ENCODE results near the gene PTPN13. TPM values are rescaled to one million over a fixed set of nuclear protein-coding genes. Genes with fewer than 3 reads are reported as not detected.
A peak's percentile ranks its signal among the peaks of the same experiment; 100 is the strongest.

The PTPN13 gene
- polyA plus RNA-seq, 5 donors, result 74.2 to 150 (median 92.7) TPM

- no peak for DNase-seq
These were observed 6.6 kb upstream of the PTPN13 start for GRCh38 chr4:86587381-86588140.

- DNase-seq, result no peak
These were observed 1.4 kb upstream of the PTPN13 start for GRCh38 chr4:86592553-86593249.

GRCh38 chr4:86594559-86595425, 677 bp downstream of the PTPN13 start:
- DNase-seq, result peak; percentile 54 to 58

GRCh38 chr4:86595426-86595805, 1.3 kb downstream of the PTPN13 start:
- DNase-seq, result peak in 1 of 2 donors; percentile 30

GRCh38 chr4:86596807-86597206, 2.7 kb downstream of the PTPN13 start:
- DNase-seq, result no peak

- DNase-seq, result no peak
These were observed 6.0 kb downstream of the PTPN13 start for GRCh38 chr4:86600007-86600653.

GRCh38 chr4:86603311-86603885, 9.3 kb downstream of the PTPN13 start:
- no peak for DNase-seq

GRCh38 chr4:86606809-86607208, 12.7 kb downstream of the PTPN13 start:
- no peak for DNase-seq

GRCh38 chr4:86608757-86609375, 14.8 kb downstream of the PTPN13 start:
- DNase-seq, result no peak

GRCh38 chr4:86611757-86612156, 17.6 kb downstream of the PTPN13 start:
- no peak for DNase-seq

GRCh38 chr4:86613734-86614133, 19.6 kb downstream of the PTPN13 start:
- DNase-seq, result no peak

GRCh38 chr4:86614865-86615264, 20.8 kb downstream of the PTPN13 start:
- no peak for DNase-seq

- DNase-seq, result no peak
These were observed 21.4 kb downstream of the PTPN13 start for GRCh38 chr4:86615501-86615900.

GRCh38 chr4:86619656-86620055, 25.5 kb downstream of the PTPN13 start:
- DNase-seq, result no peak

GRCh38 chr4:86621435-86621834, 27.3 kb downstream of the PTPN13 start:
- DNase-seq, result no peak

- no peak for DNase-seq
These were observed 32.0 kb downstream of the PTPN13 start for GRCh38 chr4:86626066-86626465.

GRCh38 chr4:86627462-86628135, 33.5 kb downstream of the PTPN13 start:
- DNase-seq, result no peak

GRCh38 chr4:86630629-86631028, 36.5 kb downstream of the PTPN13 start:
- DNase-seq, result no peak

- no peak for DNase-seq
These were observed 37.1 kb downstream of the PTPN13 start for GRCh38 chr4:86631166-86631565.

- peak; percentile 3 to 10 for DNase-seq
These were observed 39.7 kb downstream of the PTPN13 start for GRCh38 chr4:86633854-86634253.
